Fibroblast of lung (primary cell): ENCODE results near the gene PCDH9. TPM values are rescaled to one million over a fixed set of nuclear protein-coding genes. Genes with fewer than 3 reads are reported as not detected.

Source experiments
- DNase-seq, 2 donors: peaks; one replicate each; pipeline versions ENCODE4 v3.0.0 to v3.0.0-alpha.2; 2010; ENCODE audit warnings: low read depth in 2 of 2
- H2AFZ ChIP-seq: 2 replicates; pipeline ENCODE4 v1.5.1; 2012; ENCODE audit warnings: low read length, control low read depth, inconsistent platforms
- H3K27ac ChIP-seq: 2 replicates; pipeline ENCODE4 v1.5.1; 2011; ENCODE audit warnings: low read length, control low read depth; ENCODE audit not compliant: insufficient read depth
- H3K27me3 ChIP-seq: 2 replicates; pipeline ENCODE4 v1.5.1; 2011; ENCODE audit warnings: mild to moderate bottlenecking, low read length; ENCODE audit not compliant: control insufficient read depth, insufficient read depth
- H3K36me3 ChIP-seq: 2 replicates; pipeline ENCODE4 v1.5.1; 2011; ENCODE audit warnings: low read length; ENCODE audit not compliant: control insufficient read depth, insufficient read depth
- H3K4me1 ChIP-seq: 2 replicates; pipeline ENCODE4 v1.5.1; 2011; ENCODE audit warnings: low read length; ENCODE audit not compliant: control insufficient read depth, insufficient read depth; ENCODE audit errors: extremely low read depth
- H3K4me2 ChIP-seq: 2 replicates; pipeline ENCODE4 v1.5.1; 2011; ENCODE audit warnings: low read length, control low read depth; ENCODE audit not compliant: insufficient read depth; ENCODE audit errors: extremely low read depth
- H3K4me3 ChIP-seq, 4 experiments: fragments of 200-600 bp in 1 of 4; sonication (generic) in 1 of 4; replicated peaks in 1 of 4; 2 replicates each; pipeline ENCODE4 v1.5.1; 2011 to 2016; ENCODE audit warnings: low read length in 4 of 4, low read depth in 3 of 4, mild to moderate bottlenecking in 3 of 4, control low read depth in 2 of 4, inconsistent platforms in 1 of 4, mixed read lengths in 1 of 4; ENCODE audit not compliant: insufficient read depth in 1 of 4; ENCODE audit errors: control extremely low read depth in 1 of 4
- H3K79me2 ChIP-seq: 2 replicates; pipeline ENCODE4 v1.5.1; 2012; ENCODE audit warnings: mild to moderate bottlenecking, low read length, inconsistent platforms; ENCODE audit not compliant: control insufficient read depth, insufficient read depth
- H3K9ac ChIP-seq: 2 replicates; pipeline ENCODE4 v1.5.1; 2011; ENCODE audit warnings: mild to moderate bottlenecking, low read length, control low read depth; ENCODE audit not compliant: insufficient read depth
- H3K9me3 ChIP-seq: 2 replicates; pipeline ENCODE4 v1.5.1; 2012; ENCODE audit warnings: low read depth, low read length; ENCODE audit not compliant: control insufficient read depth, insufficient read depth
- H4K20me1 ChIP-seq: 2 replicates; pipeline ENCODE4 v1.5.1; 2011; ENCODE audit warnings: low read length; ENCODE audit not compliant: control insufficient read depth, insufficient read depth; ENCODE audit errors: extremely low read depth
- CTCF ChIP-seq, 2 donors: IDR thresholded peaks in 1 of 2; conservative IDR thresholded peaks in 1 of 2; 1 replicate in 1 of 2; 2 replicates in 1 of 2; pipeline ENCODE4 v1.5.1; 2011 to 2012; ENCODE audit warnings: low read length in 2 of 2, control low read depth in 1 of 2, inconsistent platforms in 1 of 2, low read depth in 1 of 2, mild to moderate bottlenecking in 1 of 2
- EZH2 ChIP-seq: IDR thresholded peaks from 2 replicates; pipeline ENCODE4 v1.5.1; 2012; ENCODE audit warnings: low read length, control low read depth, mild to moderate bottlenecking; ENCODE audit errors: missing control alignments
- polyA plus RNA-seq, 2 donors: library from polyadenylated mRNA; depleted of rRNA in 1 of 2; stranded (reverse) in 1 of 2; unstranded in 1 of 2; fragments of >200 nt; gene quantifications; 2 replicates each; pipeline ENCODE4 v1.2.1, GENCODE V29; 2011 to 2012; ENCODE audit warnings: missing spikeins in 1 of 2
- total RNA-seq: library from RNA; depleted of rRNA; stranded (reverse); fragments of >200 nt; gene quantifications from 2 replicates; pipeline ENCODE4 v1.2.1, GENCODE V29; 2014

PCDH9 gene
- total and polyA plus RNA-seq, 2 donors (not counting 1 experiment from before 2014, with no cell fraction given) = 0.50 to 0.67 TPM

- Histone ChIP-seq H4K20me1 (no peaks in the 10 kb centered on the region), H3K27me3 (no peaks in the 10 kb centered on the region), H3K9me3 (no peaks in the 10 kb centered on the region), H3K27ac (no peak overlapping the region), H3K4me3 (no peak overlapping the region), H3K4me1 (no peaks in the 10 kb centered on the region), H2AFZ (no peak overlapping the region), H3K36me3 (no peaks in the 10 kb centered on the region), H3K79me2 (no peaks in the 10 kb centered on the region), H3K4me2 (no peak overlapping the region), H3K9ac (no peak overlapping the region)
- DNase-seq = no peak
- TF ChIP-seq EZH2 (no peak), CTCF (conservative IDR thresholded peaks at IDR 0.05 in 1 of 2, IDR thresholded peaks at IDR 0.05 in 1 of 2; ENCODE audit: low read depth in 1 of 2, low read length in 2 of 2) (no peak)
Observed at GRCh38 chr13:66958611-66959010, 271.5 kb downstream of the PCDH9 start.

GRCh38 chr13:66952507-66952906 is 277.6 kb downstream of the PCDH9 start:
- TF ChIP-seq EZH2 = no peak
- no peak for TF ChIP-seq CTCF (conservative IDR thresholded peaks at IDR 0.05 in 1 of 2, IDR thresholded peaks at IDR 0.05 in 1 of 2; ENCODE audit: low read depth in 1 of 2, low read length in 2 of 2)
- H3K4me2 ChIP-seq = no peak overlapping the region
- H3K4me1 ChIP-seq = no peaks in the 10 kb centered on the region
- H3K36me3 ChIP-seq = no peaks in the 10 kb centered on the region
- no peaks in the 10 kb centered on the region for H3K79me2 ChIP-seq
- H3K27me3 ChIP-seq = no peaks in the 10 kb centered on the region
- no peak for DNase-seq
- H2AFZ ChIP-seq = no peak overlapping the region
- no peaks in the 10 kb centered on the region for H4K20me1 ChIP-seq
- no peak overlapping the region for H3K27ac ChIP-seq
- no peaks in the 10 kb centered on the region for H3K9me3 ChIP-seq
- H3K9ac ChIP-seq = no peak overlapping the region
- no peak overlapping the region for H3K4me3 ChIP-seq

GRCh38 chr13:66951426-66951825 is 278.7 kb downstream of the PCDH9 start:
- H3K27me3 ChIP-seq = no peaks in the 10 kb centered on the region
- no peak overlapping the region for H3K4me3 ChIP-seq
- no peaks in the 10 kb centered on the region for H3K36me3 ChIP-seq
- H3K4me2 ChIP-seq = no peak overlapping the region
- H3K9ac ChIP-seq = no peak overlapping the region
- no peak for DNase-seq
- no peaks in the 10 kb centered on the region for H3K9me3 ChIP-seq
- H2AFZ ChIP-seq = no peak overlapping the region
- H3K27ac ChIP-seq = no peak overlapping the region
- H4K20me1 ChIP-seq = no peaks in the 10 kb centered on the region
- no peak for TF ChIP-seq CTCF (conservative IDR thresholded peaks at IDR 0.05 in 1 of 2, IDR thresholded peaks at IDR 0.05 in 1 of 2; ENCODE audit: low read depth in 1 of 2, low read length in 2 of 2)
- H3K79me2 ChIP-seq = no peaks in the 10 kb centered on the region
- H3K4me1 ChIP-seq = no peaks in the 10 kb centered on the region
